Naive thymus-derived CD4-positive, alpha-beta T cell (primary cell): ENCODE data around the gene LHX5. TPM values are rescaled to one million over a fixed set of nuclear protein-coding genes. Genes with fewer than 3 reads are reported as not detected.

ENCODE experiments used
- ATAC-seq: fragments of 150-1000 bp; cut with Tn5 transposase; 2 replicates; pipeline ENCODE4 v1.10.0; 2021; ENCODE audit warnings: mild to moderate bottlenecking, moderate library complexity
- CTCF ChIA-PET: fragments of 350-600 bp; sonication (Branson Sonifier 250); formaldehyde crosslinking; loops from one replicate; lab custom pipeline; 2021; ENCODE audit warnings: antibody characterized with exemption; lab: Charles Lee
- POLR2A ChIA-PET: fragments of 350-600 bp; sonication (Branson Sonifier 250); formaldehyde crosslinking; loops from one replicate; lab custom pipeline; 2021; ENCODE audit warnings: antibody characterized with exemption, inconsistent platforms; lab: Charles Lee
- DNase-seq, 9 donors: peaks; one replicate each; pipeline versions ENCODE4 v3.0.0 to v3.0.0-alpha.2; 2020 to 2022; ENCODE audit warnings: mixed read lengths in 1 of 9
- H3K27ac ChIP-seq: one replicate; pipeline ENCODE4 v1.7.0; 2013; ENCODE audit warnings: mild to moderate bottlenecking, low read depth, low read length, moderate library complexity
- H3K27me3 ChIP-seq, 2 donors: one replicate each; pipeline ENCODE4 v1.7.0; 2013; ENCODE audit warnings: low read length in 2 of 2, mild to moderate bottlenecking in 2 of 2, moderate library complexity in 2 of 2; ENCODE audit not compliant: control insufficient read depth in 2 of 2, insufficient read depth in 2 of 2
- H3K36me3 ChIP-seq, 3 experiments: 1 replicate in 2 of 3; 2 replicates in 1 of 3; pipeline ENCODE4 v1.7.0; 2013; ENCODE audit warnings: low read length in 3 of 3, mild to moderate bottlenecking in 3 of 3, moderate library complexity in 1 of 3; ENCODE audit not compliant: insufficient read depth in 3 of 3, control insufficient read depth in 2 of 3
- H3K4me1 ChIP-seq, 2 donors: one replicate each; pipeline ENCODE4 v1.7.0; 2013; ENCODE audit warnings: low read length in 2 of 2, mild to moderate bottlenecking in 2 of 2, moderate library complexity in 1 of 2; ENCODE audit not compliant: control insufficient read depth in 2 of 2, insufficient read depth in 2 of 2
- H3K4me3 ChIP-seq: 2 replicates; pipeline ENCODE4 v1.7.0; 2013; ENCODE audit warnings: mild to moderate bottlenecking, low read length
- H3K9me3 ChIP-seq, 3 experiments: 1 replicate in 2 of 3; 2 replicates in 1 of 3; pipeline ENCODE4 v1.7.0; 2013; ENCODE audit warnings: low read length in 3 of 3; ENCODE audit not compliant: control insufficient read depth in 2 of 3
- H3K27ac Mint-ChIP-seq, 9 donors: one replicate each; pipeline ENCODE4 v1.8.0; 2020 to 2022; ENCODE audit warnings: mixed read lengths in 9 of 9, mild to moderate bottlenecking in 8 of 9, moderate library complexity in 5 of 9, inconsistent platforms in 2 of 9
- H3K27me3 Mint-ChIP-seq, 5 donors: one replicate each; pipeline ENCODE4 v1.8.0; 2021 to 2022; ENCODE audit warnings: mixed read lengths in 5 of 5, mild to moderate bottlenecking in 1 of 5
- H3K36me3 Mint-ChIP-seq, 5 donors: one replicate each; pipeline ENCODE4 v1.8.0; 2020 to 2022; ENCODE audit warnings: mixed read lengths in 5 of 5, mild to moderate bottlenecking in 3 of 5, inconsistent platforms in 1 of 5
- H3K4me1 Mint-ChIP-seq, 7 donors: one replicate each; pipeline ENCODE4 v1.8.0; 2020 to 2022; ENCODE audit warnings: mixed read lengths in 7 of 7, mild to moderate bottlenecking in 3 of 7, inconsistent platforms in 1 of 7
- H3K4me3 Mint-ChIP-seq, 10 donors: one replicate each; pipeline ENCODE4 v1.8.0; 2020 to 2022; ENCODE audit warnings: mild to moderate bottlenecking in 10 of 10, mixed read lengths in 10 of 10, moderate library complexity in 6 of 10, inconsistent platforms in 2 of 10
- H3K9me3 Mint-ChIP-seq, 11 donors: one replicate each; pipeline ENCODE4 v1.8.0; 2020 to 2022; ENCODE audit warnings: mixed read lengths in 11 of 11, mild to moderate bottlenecking in 4 of 11, inconsistent platforms in 1 of 11, moderate library complexity in 1 of 11
- intact Hi-C, 2 donors: fragments of 100-400 bp; cut with micrococcal nuclease; formaldehyde crosslinking; loops; one replicate each; pipeline ENCODE4 v1.15.1; 2023
- polyA plus RNA-seq, 2 donors: library from polyadenylated mRNA; unstranded; fragments of 300-500 nt; fragmentation: Illumina TruSeq; gene quantifications; one replicate each; pipeline ENCODE4 v1.2.3, GENCODE V29; 2021
- total RNA-seq, 6 experiments: library from RNA in 5 of 6; stranded (reverse) in 5 of 6; gene quantifications; 1 replicate in 5 of 6; 2 replicates in 1 of 6; pipeline ENCODE4 v1.2.3 and lab custom pipeline; 2021 to 2026

The LHX5 gene
- total RNA-seq = not detected
- polyA plus RNA-seq = not detected
- not detected for total RNA-seq (lab: John Stamatoyannopoulos, UW)

GRCh38 chr12:113471619-113472171 lies at the start of gene LHX5:
Gene LHX5 (minus strand): TSS chr12:113471871. CDS start chr12:113471498, 373 bp downstream.
- peak within 1 kb of the TSS in 1 of 10 donors; percentile 41 for H3K4me3 Mint-ChIP-seq
- H3K36me3 Mint-ChIP-seq = peaks cover 0 to 3% (median 0%) of the 10 kb centered on the region in 5 donors
- ATAC-seq (no peak), DNase-seq (no peak)
- Histone ChIP-seq H3K4me1 (no peaks in the 10 kb centered on the region), H3K27me3 (peaks cover 0 to 5% of the 10 kb centered on the region in 2 donors), H3K36me3 (no peaks in the 10 kb centered on the region), H3K9me3 (no peaks in the 10 kb centered on the region), H3K4me3 (no peak within 1 kb of the TSS), H3K27ac (no peak within 1 kb of the TSS)
- intact Hi-C loops = loop anchor here in 1 of 2 donors (5.0 kb wide), 1 partner anchor 976 kb away; no protein-coding TSS in a partner anchor
- no peak within 1 kb of the TSS for H3K27ac Mint-ChIP-seq
- peaks cover 58 to 88% (median 75%) of the 10 kb centered on the region in 5 donors for H3K27me3 Mint-ChIP-seq
- ChIA-PET CTCF (no interaction called here), POLR2A (no interaction called here)
- H3K4me1 Mint-ChIP-seq = peaks cover 7 to 29% (median 16%) of the 10 kb centered on the region in 7 donors
- peaks cover 0 to 2% (median 0%) of the 10 kb centered on the region in 11 donors for H3K9me3 Mint-ChIP-seq

GRCh38 chr12:113519464-113520307 lies 48.0 kb upstream of the LHX5 start:
- peaks cover 62 to 85% (median 75%) of the 10 kb centered on the region in 5 donors for H3K27me3 Mint-ChIP-seq
- Histone ChIP-seq H3K27me3 (peaks cover 0 to 10% of the 10 kb centered on the region in 2 donors), H3K36me3 (no peaks in the 10 kb centered on the region), H3K4me3 (no peak overlapping the region), H3K9me3 (no peaks in the 10 kb centered on the region), H3K27ac (no peak overlapping the region), H3K4me1 (no peaks in the 10 kb centered on the region)
- H3K27ac Mint-ChIP-seq = no peak overlapping the region
- ChIA-PET CTCF (no interaction called here), POLR2A (no interaction called here)
- no peaks in the 10 kb centered on the region for H3K36me3 Mint-ChIP-seq
- DNase-seq = no peak
- intact Hi-C loops = no loop called here
- H3K4me1 Mint-ChIP-seq = peaks cover 0 to 8% (median 0%) of the 10 kb centered on the region in 7 donors
- peaks cover 0 to 13% (median 0%) of the 10 kb centered on the region in 11 donors for H3K9me3 Mint-ChIP-seq
- no peak overlapping the region for H3K4me3 Mint-ChIP-seq
- no peak for ATAC-seq

- no peak for DNase-seq
- Mint-ChIP-seq H3K27me3 (peaks cover 57 to 80% (median 77%) of the 10 kb centered on the region in 5 donors), H3K27ac (no peak overlapping the region), H3K4me3 (peak overlapping the region in 4 of 10 donors; percentile 18 to 40 (median 26)), H3K9me3 (peaks cover 0 to 19% (median 0%) of the 10 kb centered on the region in 11 donors), H3K4me1 (peaks cover 0 to 8% (median 0%) of the 10 kb centered on the region in 7 donors), H3K36me3 (no peaks in the 10 kb centered on the region)
- intact Hi-C loops = no loop called here
- H3K4me1 ChIP-seq = no peaks in the 10 kb centered on the region
- no peaks in the 10 kb centered on the region for H3K9me3 ChIP-seq
- no peaks in the 10 kb centered on the region for H3K36me3 ChIP-seq
- H3K4me3 ChIP-seq = no peak overlapping the region
- no peak for ATAC-seq
- peaks cover 0 to 10% of the 10 kb centered on the region in 2 donors for H3K27me3 ChIP-seq
- CTCF ChIA-PET = no interaction called here
- H3K27ac ChIP-seq = no peak overlapping the region
- POLR2A ChIA-PET = no interaction called here
These were observed 43.6 kb upstream of the LHX5 start for GRCh38 chr12:113515082-113515856.

GRCh38 chr12:113514602-113515001 lies 42.9 kb upstream of the LHX5 start:
- H3K4me1 Mint-ChIP-seq = peaks cover 0 to 8% (median 0%) of the 10 kb centered on the region in 7 donors
- Histone ChIP-seq H3K27ac (no peak overlapping the region), H3K4me1 (no peaks in the 10 kb centered on the region), H3K9me3 (no peaks in the 10 kb centered on the region), H3K4me3 (no peak overlapping the region), H3K36me3 (no peaks in the 10 kb centered on the region), H3K27me3 (peaks cover 0 to 10% of the 10 kb centered on the region in 2 donors)
- peaks cover 0 to 19% (median 2%) of the 10 kb centered on the region in 11 donors for H3K9me3 Mint-ChIP-seq
- H3K27ac Mint-ChIP-seq = no peak overlapping the region
- no peaks in the 10 kb centered on the region for H3K36me3 Mint-ChIP-seq
- POLR2A ChIA-PET = no interaction called here
- CTCF ChIA-PET = no interaction called here
- intact Hi-C loops = no loop called here
- ATAC-seq (no peak), DNase-seq (no peak)
- peaks cover 53 to 84% (median 80%) of the 10 kb centered on the region in 5 donors for H3K27me3 Mint-ChIP-seq
- H3K4me3 Mint-ChIP-seq = peak overlapping the region in 2 of 10 donors; percentile 21 to 30

- intact Hi-C loops = no loop called here
- no peaks in the 10 kb centered on the region for H3K9me3 ChIP-seq
- H3K27ac ChIP-seq = no peak overlapping the region
- Mint-ChIP-seq H3K4me3 (no peak overlapping the region), H3K27me3 (peaks cover 42 to 87% (median 76%) of the 10 kb centered on the region in 5 donors), H3K36me3 (no peaks in the 10 kb centered on the region), H3K4me1 (peaks cover 0 to 8% (median 0%) of the 10 kb centered on the region in 7 donors), H3K9me3 (peaks cover 0 to 23% (median 3%) of the 10 kb centered on the region in 11 donors), H3K27ac (no peak overlapping the region)
- H3K36me3 ChIP-seq = no peaks in the 10 kb centered on the region
- H3K27me3 ChIP-seq = peaks cover 0 to 2% of the 10 kb centered on the region in 2 donors
- CTCF ChIA-PET = no interaction called here
- no peaks in the 10 kb centered on the region for H3K4me1 ChIP-seq
- ATAC-seq = no peak
- POLR2A ChIA-PET = no interaction called here
- DNase-seq = no peak
- H3K4me3 ChIP-seq = no peak overlapping the region
These were observed 40.9 kb upstream of the LHX5 start for GRCh38 chr12:113512568-113512967.

- Mint-ChIP-seq H3K9me3 (peaks cover 0 to 28% (median 6%) of the 10 kb centered on the region in 11 donors), H3K4me1 (no peaks in the 10 kb centered on the region), H3K27me3 (peaks cover 8 to 83% (median 56%) of the 10 kb centered on the region in 5 donors), H3K27ac (no peak overlapping the region), H3K4me3 (no peak overlapping the region), H3K36me3 (peaks cover 0 to 4% (median 0%) of the 10 kb centered on the region in 5 donors)
- Histone ChIP-seq H3K27ac (no peak overlapping the region), H3K36me3 (no peaks in the 10 kb centered on the region), H3K4me3 (no peak overlapping the region), H3K4me1 (no peaks in the 10 kb centered on the region), H3K27me3 (no peaks in the 10 kb centered on the region), H3K9me3 (no peaks in the 10 kb centered on the region)
- ChIA-PET POLR2A (no interaction called here), CTCF (no interaction called here)
- no peak for DNase-seq
- intact Hi-C loops = no loop called here
- no peak for ATAC-seq
These were observed 35.2 kb upstream of the LHX5 start for GRCh38 chr12:113506867-113507266.
